GM10266 (cell line): ENCODE measurements around the gene HERC4.

ENCODE experiments used
- DNase-seq: peaks from one replicate; pipeline ENCODE4 v3.0.0; 2012; ENCODE audit errors: extremely low spot score
- TF ChIP-seq, protein P1 (sequence below): IDR thresholded peaks from 2 replicates; pipeline ENCODE4 v1.5.1; 2012; ENCODE audit warnings: mild to moderate bottlenecking, low read depth; ENCODE audit not compliant: control insufficient read depth, insufficient read depth; ENCODE audit errors: missing control alignments

The HERC4 gene

DNA sequence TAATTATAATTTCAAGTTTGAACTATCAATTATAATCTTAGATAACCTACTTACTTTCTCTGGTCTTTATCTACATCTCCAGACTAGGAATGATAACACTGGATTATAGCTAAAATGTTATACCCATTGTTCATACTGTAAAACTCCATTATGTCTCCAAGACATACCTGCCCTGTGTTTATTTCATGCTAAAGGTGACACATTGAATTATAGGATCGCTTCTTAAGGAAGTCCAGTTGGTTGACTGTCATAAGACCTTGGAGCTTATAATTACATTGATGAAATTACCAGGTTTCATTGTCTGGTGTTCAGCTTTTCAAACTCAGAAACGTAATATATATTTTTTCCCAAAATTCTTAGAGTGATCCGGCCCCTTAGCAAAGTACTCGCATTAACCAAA, 15.5 kb upstream of the HERC4 start:
- TF ChIP-seq, protein P1, sequence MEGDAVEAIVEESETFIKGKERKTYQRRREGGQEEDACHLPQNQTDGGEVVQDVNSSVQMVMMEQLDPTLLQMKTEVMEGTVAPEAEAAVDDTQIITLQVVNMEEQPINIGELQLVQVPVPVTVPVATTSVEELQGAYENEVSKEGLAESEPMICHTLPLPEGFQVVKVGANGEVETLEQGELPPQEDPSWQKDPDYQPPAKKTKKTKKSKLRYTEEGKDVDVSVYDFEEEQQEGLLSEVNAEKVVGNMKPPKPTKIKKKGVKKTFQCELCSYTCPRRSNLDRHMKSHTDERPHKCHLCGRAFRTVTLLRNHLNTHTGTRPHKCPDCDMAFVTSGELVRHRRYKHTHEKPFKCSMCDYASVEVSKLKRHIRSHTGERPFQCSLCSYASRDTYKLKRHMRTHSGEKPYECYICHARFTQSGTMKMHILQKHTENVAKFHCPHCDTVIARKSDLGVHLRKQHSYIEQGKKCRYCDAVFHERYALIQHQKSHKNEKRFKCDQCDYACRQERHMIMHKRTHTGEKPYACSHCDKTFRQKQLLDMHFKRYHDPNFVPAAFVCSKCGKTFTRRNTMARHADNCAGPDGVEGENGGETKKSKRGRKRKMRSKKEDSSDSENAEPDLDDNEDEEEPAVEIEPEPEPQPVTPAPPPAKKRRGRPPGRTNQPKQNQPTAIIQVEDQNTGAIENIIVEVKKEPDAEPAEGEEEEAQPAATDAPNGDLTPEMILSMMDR: no peak
- DNase-seq: no peak

DNA sequence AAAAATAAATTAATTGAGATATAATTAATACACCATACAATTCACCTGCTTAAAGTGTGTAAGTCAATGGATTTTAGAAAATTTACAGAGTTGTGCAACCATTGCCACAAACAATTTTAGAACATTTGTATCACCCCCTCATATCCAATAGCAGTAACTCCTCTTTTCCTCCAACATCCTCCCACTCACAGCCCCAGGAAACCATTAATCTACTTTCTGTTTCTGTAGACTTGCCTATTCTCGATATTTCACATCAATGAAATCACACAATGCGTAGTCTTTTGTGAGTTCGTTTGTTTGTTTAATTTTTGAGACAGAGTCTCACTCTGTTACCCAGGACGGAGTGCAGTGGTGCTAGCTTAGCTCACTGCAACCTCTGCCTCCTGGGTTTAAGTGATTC, 13.7 kb upstream of the HERC4 start:
- no peak for DNase-seq
- TF ChIP-seq, protein P1: no peak

DNA sequence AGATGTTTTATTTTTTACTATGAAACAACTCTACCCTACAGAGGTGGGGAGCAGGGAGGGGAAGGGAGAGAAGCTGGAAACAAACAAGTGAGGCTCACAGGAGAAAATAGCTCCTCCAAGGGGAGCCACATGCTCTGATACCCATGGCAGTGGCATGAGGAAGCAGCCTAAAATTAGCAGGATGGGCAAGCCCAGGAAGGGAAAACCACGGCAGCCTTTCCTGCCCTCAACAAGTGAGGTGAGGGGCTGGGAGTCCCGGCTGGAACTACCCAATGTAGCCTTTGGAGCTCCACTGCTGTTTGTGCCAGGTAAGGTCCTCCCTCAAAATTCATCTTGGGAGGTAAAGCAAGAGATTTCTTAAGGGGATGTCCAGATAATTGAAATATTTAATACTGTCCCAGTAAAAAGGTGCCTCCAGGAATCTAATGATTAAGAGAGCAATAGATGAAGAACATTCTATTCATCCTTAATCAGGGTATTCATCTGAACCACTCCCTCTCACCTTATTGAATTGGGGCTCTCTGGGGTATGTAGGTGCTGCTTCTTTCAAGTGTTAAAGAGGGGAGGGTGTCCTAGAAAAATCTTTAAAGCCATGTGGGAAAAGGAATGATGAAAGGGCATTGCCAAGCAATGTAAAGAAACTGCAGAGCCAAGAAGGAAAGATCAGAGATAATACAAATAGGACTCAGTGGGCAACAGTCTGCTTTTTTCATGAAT, 12.8 kb upstream of the HERC4 start:
- TF ChIP-seq, protein P1: no peak

DNA sequence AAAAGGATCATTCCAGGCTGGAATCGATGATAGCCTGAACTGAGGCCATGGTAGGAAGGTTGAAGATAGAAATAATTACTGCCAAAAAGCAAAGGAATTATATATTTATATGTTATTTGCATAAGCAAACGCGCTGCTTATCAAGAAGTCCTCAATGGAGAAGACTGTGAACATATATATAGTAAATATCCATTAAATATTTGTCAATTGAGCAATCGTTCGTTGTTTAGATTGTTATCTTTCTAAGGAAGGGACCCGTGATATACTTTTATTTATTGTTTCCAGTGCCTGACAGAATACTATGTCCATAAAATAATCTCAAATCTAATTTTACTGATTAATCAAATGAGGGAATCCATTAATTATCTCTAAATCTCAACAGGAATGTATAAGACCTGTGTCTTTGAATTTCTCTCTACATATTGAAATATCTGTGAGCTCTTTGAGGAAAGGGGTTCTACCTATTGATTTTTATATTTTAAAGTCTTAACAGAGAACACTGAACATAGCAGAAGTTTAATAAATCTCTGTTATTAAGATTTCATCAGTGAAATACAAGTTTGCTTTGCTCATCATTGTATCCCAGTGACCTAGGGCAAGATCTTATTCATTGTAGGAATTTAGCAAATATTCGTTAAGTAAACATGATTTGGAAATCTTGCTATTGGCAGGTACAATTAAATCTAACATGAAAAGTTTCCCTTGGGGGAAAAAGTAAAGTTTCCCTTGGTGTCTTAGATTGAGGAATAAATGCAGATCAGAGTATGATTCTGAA, 12.0 kb upstream of the HERC4 start:
- TF ChIP-seq, protein P1: no peak
- no peak for DNase-seq

More for the DNA sequence above, 12.8 kb upstream of the HERC4 start:
- no peak for DNase-seq

DNA sequence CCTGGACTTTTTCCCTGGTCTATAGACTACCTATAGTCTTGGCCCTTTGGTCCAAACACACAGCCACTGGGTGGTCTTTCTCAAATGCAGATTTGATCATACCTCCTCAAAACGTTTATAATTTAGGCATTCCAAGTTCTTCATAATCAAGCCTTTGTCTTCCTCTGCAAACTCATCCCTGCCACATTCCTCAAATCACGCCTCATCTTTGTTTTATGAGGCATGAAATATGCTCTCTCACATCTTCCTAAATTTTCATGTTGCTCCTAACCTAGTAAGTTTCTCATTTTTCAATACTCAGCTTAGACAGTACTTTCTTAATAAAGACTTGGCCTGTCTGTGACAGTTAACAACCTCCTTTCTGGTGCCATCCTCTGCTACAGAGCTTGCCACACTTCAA, 10.9 kb upstream of the HERC4 start:
- no peak for DNase-seq

DNA sequence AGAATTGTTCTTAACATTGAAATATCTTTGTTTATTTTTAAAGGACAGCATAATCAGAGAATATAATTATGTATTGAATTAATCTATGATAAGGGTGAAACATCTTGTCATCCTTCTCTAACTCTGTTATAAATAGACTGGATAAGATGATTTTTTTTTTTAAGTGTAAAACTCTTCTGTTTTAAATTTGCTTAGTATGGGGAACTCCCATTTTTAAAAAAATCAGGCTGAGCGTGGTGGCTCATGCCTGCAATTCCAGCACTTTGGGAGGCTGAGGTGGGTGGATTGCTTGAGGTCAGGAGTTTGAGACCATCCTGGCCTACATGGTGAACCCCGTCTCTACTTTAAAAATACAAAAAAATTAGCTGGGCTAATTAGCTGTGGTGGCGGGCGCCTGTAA, 9.4 kb upstream of the HERC4 start:
- TF ChIP-seq, protein P1: no peak
- DNase-seq: no peak

More for the DNA sequence above, 10.9 kb upstream of the HERC4 start:
- TF ChIP-seq, protein P1: no peak

DNA sequence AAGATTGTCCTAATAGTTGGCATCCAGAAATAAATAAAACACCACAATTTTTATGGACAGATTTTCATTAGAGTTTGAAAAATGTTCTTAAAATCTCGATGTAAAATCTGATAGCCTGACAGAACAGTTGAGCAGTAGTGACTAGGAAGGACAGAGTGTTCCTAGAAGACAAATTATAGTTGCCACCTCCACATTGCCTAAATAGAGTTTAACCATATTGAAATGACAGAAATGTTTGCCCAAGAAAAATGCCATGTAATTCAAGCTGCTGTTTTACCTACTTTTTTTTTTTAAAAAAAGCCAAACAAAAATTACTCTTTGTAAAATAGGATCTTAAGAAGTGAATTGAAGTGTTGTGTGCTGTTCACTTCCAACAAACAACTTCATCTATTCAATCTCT, 8.9 kb upstream of the HERC4 start:
- TF ChIP-seq, protein P1: no peak

More for the DNA sequence above, 8.9 kb upstream of the HERC4 start:
- DNase-seq: no peak
